Activated CD4-positive, CD25-positive, alpha-beta regulatory T cell treated with anti-CD3 and anti-CD28 coated beads, Interleukin-2, amount 50 U/mL, for 24 hours (primary cell): ENCODE results near the gene DCAF17.

Source experiments
- ATAC-seq, 2 donors: fragments of 150-1000 bp; cut with Tn5 transposase; one replicate each; pipeline ENCODE4 v1.10.0; 2021; ENCODE audit warnings: mild to moderate bottlenecking in 1 of 2, moderate library complexity in 1 of 2

DCAF17 gene

DNA sequence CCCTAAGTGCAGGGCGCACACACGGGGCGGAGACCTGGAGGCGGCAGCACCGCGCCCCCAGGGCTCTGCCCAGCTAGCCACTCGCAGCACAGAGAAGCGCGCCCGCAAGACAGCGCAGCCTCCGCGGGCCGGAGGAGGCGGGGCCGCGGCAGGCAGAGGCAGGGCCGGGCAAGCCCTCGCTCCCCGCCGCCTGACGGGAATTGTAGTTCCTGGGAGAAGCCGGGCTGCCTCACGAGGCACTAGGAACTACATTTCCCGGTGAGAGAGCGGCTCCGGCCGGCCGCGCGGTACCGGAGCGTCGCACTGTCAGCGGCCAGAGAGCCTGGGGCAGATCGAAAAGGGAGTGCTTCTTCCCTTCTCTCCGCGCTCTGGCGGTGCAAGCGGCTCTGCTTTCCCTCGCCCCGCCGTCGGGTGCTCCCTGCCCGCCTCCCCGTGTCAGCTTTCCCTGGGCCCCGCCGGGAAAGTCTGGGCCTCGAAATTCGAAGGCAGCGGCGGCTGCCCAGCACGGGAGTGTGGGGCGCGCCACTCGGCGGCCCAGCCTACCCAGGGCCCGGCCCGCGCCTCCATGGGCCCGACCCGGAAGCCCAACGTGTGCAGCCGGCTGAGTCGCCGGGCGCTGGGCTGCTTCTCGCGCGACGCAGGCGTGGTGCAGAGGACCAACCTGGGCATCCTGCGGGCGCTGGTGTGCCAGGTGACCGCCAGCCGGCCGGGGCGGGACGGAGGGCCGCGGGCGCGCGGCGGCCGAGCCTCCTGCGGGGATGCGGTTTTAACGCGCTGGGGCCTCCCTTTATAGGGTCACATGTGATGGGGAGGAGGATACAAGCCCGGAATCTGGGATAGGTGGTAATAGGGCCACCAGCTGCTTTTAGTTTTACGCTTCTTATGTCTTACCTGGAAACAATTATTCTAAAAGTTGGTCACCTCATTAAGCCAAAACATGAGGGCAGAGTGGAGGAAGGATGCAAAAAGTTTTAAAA is at the start of gene DCAF17:
Gene DCAF17, plus strand, starts transcription at position 214 of the 977 bp plus-strand sequence. Its CDS starts 352 bp downstream, at position 566.
- ATAC-seq, result peak; percentile 93 to 95

DNA sequence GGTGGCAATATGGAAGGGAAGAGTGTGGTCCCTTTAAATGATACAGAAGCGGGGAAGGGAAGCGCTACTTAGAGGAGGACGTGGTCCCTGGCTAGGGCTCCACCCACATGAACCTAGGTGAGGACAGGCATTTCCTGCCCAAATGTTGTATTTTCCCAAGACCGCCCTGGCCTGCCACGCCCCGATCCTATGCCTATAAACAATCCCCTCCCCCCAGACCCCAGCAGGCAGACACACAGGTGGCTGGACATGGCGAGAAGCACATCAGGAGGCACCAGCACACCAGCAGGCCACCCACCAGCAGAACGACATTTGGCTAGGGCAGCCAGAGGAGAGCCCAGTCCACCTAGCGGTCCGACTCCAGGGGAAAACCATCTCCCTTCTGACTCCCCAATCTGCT is 47.4 kb upstream of the DCAF17 start:
- no peak for ATAC-seq

- ATAC-seq, result no peak
Observed at GRCh38 chr2:171387052-171387451, 47.0 kb upstream of the DCAF17 start.

GRCh38 chr2:171389325-171389724 is 44.7 kb upstream of the DCAF17 start:
- no peak for ATAC-seq

- ATAC-seq, result no peak
Observed at GRCh38 chr2:171389780-171390179, 44.2 kb upstream of the DCAF17 start.

DNA sequence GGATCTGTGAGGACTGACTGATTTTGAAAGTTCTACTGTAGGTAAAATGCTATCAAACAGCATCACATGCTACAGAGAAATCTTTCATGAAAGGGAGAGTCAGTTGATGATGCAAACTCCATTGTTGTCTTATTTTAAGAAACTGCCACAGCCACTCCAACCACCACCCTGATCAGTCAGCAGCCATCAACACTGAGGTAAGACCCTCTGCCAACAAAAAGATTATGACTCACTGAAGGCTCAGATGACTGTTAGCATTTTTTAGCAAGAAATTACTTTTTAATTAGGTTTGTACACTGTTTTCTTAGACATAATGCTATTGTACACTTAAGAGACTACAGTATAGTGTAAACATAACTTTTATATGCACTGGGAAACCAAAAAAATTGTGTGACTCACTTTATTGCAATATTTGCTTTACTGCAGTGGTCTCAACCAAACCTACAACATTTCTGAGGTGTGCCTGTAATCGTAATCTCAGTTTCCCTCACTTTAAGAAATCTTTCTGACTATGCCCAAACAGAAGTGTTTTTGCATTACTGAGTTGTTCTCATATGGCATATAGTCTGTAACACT is 43.0 kb upstream of the DCAF17 start:
- peak in 1 of 2 donors; percentile 33 for ATAC-seq

DNA sequence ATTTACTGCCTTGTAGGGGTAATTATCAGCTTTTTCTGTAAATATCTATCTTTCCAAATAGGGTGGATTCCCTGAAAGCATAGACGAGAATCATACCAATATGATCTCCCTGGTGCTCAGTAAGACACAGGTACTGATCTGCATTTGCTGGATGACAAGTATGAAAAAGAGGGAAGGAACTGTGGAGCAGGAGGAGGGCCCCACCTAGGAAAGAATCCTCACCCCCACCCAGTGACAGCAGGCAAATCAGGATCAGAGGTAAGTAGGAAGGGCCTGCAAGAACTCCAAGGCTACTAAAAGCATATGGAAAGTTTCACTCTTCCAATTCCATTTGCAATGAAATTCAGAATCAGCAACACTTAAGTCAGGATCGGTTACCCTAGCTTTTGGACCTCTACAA is 42.5 kb upstream of the DCAF17 start:
- no peak for ATAC-seq

- ATAC-seq, result no peak
Observed at GRCh38 chr2:171393487-171393886, 40.5 kb upstream of the DCAF17 start.

GRCh38 chr2:171394164-171394740 is 39.8 kb upstream of the DCAF17 start:
- no peak for ATAC-seq

GRCh38 chr2:171399292-171399691 is 34.7 kb upstream of the DCAF17 start:
- peak in 1 of 2 donors; percentile 10 for ATAC-seq

DNA sequence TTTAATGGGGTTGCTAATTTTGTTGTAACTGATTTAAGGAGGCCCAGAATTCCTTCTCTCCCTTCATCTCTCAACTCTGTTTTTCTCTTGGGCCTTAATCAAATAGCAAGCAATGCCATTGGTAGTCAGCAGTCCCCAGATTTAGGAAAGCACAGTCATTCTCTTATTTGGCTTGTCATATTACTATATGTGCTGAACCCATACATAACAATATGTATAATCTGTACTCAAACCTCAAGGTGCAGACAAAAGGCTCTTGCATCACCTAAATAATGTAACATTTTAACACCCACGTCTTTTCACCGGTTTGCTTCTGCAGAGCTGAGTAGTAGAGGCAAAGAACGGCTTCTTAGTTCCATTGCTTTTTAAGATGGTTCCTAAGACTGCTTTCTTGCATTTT is 33.6 kb upstream of the DCAF17 start:
- no peak for ATAC-seq

DNA sequence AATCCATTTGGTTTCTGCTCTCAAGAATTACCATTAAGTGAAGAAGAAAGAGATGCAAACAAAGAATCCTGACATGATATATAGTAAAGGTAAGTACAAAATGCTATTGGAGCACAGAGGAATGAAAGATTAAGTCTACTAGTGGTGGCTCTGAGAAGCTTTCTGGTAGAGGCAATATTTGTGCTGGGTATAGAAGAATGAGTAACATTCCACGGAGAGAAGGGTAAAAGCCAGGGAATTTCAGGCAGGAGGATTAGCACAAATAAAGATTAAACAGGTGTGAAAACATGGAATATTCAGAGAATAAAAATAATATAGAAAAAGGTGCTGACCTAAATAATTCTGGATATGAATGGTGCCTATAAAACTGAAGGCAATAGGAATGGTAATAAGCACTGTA is 32.1 kb upstream of the DCAF17 start:
- ATAC-seq, result no peak

DNA sequence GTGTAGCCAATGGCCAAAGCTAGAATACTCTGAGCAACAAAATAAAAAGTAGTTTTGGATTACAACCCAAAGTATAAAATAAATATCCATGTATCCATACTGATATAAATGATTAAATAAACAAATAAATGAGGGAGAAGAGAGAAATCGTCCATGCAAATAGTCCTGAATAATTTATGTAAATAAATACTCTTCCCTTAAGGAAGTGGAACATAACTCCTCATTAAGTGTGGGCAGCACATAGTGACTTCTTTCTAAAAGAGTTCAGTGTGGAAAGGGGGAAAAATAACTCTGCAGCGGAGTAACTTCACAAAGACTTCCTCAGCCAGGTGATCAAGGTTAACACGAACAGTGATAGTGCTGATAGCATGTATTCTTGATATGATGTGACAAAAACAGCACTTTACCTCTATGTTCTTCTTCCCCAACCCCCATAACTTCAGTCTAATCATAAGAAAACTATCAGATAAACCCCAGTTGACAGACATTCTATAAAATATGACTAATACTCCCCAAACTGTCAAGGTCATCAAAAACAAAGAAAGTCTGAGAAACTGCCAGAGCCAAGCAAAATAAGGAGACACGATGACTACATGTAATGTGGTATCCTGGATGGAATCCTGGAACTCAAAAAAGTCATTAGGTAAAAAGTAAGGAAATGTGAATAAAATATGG is 31.0 kb upstream of the DCAF17 start:
- peak; percentile 66 to 82 for ATAC-seq

DNA sequence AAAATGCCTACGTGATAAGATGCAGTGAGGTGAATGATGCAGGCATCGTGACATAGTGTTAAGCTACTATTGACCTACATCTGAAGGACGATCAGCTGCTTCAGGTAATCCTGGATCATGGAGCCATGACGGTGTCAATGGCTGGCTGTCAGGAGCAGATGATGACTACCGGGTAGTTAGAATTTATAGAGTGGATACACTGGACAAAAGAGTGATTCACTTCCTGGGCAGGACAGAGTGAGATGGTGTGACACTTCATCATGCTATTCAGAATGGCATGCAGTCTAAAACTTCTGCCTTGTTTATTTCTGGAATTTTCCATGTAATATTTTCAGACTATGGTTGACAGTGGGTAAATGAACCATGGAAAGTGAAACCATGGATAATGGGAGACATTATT is 29.8 kb upstream of the DCAF17 start:
- ATAC-seq, result no peak

- ATAC-seq, result no peak
Observed at GRCh38 chr2:171404719-171405118, 29.3 kb upstream of the DCAF17 start.

DNA sequence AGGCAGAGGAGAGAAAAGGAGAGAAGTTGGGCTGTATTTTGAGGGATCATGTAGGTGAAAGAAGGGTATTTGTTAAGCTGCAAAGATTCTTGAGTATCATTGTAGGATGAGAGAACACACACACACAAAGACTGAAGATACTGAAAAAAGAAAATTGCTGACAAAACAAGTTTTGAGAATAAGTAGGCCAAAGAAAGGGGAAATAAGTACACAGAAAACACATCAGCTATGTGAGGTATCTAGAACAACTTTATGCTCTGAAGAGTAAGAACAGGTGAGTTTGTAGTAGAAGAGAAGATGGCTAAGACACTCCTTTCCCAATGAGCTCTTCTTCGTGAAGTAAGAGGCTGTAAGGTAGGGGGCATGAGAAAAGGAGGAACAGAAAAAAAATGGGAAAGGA is 28.5 kb upstream of the DCAF17 start:
- ATAC-seq, result no peak

DNA sequence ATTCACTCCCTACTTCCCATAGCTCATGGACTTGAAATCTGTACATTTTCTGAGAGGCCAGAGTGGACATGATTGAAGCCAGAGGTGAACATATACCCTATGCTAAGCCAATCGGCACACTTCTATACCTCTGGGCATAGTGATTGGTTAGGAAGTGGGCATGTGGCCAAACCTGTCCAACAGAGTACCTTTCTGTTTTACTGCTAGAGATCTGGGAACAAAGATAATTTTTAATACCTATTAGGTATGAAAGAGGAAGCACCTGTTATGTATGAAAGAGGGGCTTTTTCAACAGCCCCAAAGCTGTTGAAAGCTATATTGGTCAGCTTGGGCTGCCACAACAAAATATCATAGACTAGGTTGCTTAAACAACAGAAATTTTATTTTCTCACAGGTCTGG is 28.0 kb upstream of the DCAF17 start:
- no peak for ATAC-seq

DNA sequence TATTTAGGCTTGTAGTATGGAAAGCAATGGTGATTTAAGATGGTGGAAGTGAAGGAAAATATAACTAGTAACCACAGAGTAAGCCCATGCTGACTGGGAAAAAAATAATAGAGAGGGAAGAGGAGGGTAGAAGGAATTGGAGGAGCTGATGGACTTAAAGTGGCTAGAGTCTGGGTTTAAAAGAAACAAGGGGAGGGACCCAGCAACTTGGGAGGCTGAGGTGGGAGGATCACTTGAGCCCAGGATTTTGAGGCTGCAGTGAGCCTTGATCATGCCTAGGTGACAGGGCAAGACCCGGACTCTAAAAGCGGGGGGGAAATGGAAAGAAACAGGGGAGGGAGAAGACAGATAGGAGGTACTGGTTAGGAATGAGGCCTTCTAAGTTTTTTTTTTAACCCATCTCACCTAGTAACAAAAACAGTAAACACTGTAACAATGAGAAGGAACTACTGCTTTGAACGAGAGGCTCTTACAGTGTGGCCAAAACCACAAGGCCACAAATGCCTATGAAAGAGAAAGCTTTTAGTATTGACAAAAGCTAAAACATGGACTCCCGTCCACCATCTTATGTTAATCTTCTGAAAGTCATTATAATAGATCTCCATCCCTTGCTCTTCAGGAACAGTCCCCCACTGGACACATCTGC is 26.9 kb upstream of the DCAF17 start:
- no peak for ATAC-seq

GRCh38 chr2:171407676-171408044 is 26.4 kb upstream of the DCAF17 start:
- no peak for ATAC-seq

DNA sequence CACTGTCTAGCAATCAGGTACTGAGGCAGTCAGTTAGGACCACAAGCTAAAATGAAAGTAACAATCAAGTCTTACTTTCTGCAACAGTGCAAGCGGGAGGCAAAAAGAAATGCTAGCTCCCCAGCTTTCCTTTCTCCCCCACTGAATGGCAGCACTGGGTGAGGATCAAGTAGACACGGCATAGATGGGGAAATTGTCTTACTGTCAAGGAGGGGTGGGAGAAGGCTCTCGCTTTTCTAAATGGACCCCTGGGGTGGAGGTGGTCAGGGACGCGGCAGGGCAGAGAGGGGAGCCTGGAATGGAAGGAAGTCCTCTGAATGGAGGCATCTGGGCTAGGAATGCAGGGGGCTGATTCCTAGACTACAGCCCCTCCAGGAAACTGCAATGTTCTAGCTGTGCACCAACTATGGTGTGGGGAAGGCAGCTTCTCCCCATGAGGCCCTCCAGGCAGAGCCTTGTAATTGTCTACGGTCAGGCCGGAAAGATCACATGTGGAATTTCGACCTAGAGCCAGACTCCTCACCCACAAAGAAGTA is 24.5 kb upstream of the DCAF17 start:
- no peak for ATAC-seq

- no peak for ATAC-seq
Observed at GRCh38 chr2:171410101-171410500, 23.9 kb upstream of the DCAF17 start.

GRCh38 chr2:171410624-171411023 is 23.4 kb upstream of the DCAF17 start:
- no peak for ATAC-seq
